ENCODE measurements around the gene DSCAM.

Gene DSCAM

GRCh38 chr21:40235528-40235927 is 611.4 kb downstream of the DSCAM start:
- no peak overlapping the region for H3K4me3 ChIP-seq (ENCODE audit: control insufficient read depth, low read depth, low read length)
- TF ChIP-seq CTCF (IDR thresholded peaks at IDR 0.05; ENCODE audit: control insufficient read depth, insufficient read depth, low read depth, low read length, missing control alignments), result no peak
- no peak for DNase-seq (ENCODE audit: low read depth)

DNA sequence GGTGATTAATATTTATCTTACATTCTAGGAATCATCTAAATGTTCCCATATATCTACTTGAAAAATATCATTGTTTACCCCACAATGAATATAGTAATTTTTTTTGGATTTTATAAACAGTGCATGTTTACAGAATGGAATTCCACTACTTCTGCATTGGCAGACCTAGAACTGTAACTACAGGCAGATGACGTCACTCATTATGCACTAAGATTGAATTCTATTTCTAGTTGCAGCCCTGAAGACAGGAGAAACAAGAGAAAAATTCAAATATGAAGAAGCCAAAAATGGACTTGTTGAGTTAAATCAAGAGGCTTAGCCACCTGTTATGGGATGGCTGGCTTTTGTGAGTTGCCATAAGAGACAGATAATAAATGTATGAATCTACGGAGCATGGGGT is 615.0 kb downstream of the DSCAM start:
- TF ChIP-seq CTCF (IDR thresholded peaks at IDR 0.05; ENCODE audit: control insufficient read depth, insufficient read depth, low read depth, low read length, missing control alignments), result no peak
- DNase-seq (ENCODE audit: low read depth), result no peak
- no peak overlapping the region for H3K4me3 ChIP-seq (ENCODE audit: control insufficient read depth, low read depth, low read length)

GRCh38 chr21:40227096-40227495 is 619.9 kb downstream of the DSCAM start:
- TF ChIP-seq CTCF (IDR thresholded peaks at IDR 0.05; ENCODE audit: control insufficient read depth, insufficient read depth, low read depth, low read length, missing control alignments), result no peak
- no peak for DNase-seq (ENCODE audit: low read depth)
- H3K4me3 ChIP-seq (ENCODE audit: control insufficient read depth, low read depth, low read length), result no peak overlapping the region

- DNase-seq (ENCODE audit: low read depth), result no peak
These were observed 631.0 kb downstream of the DSCAM start for GRCh38 chr21:40215941-40216340.

GRCh38 chr21:40210251-40210650 is 636.7 kb downstream of the DSCAM start:
- TF ChIP-seq CTCF (IDR thresholded peaks at IDR 0.05; ENCODE audit: control insufficient read depth, insufficient read depth, low read depth, low read length, missing control alignments), result no peak
- H3K4me3 ChIP-seq (ENCODE audit: control insufficient read depth, low read depth, low read length), result no peak overlapping the region
- no peak for DNase-seq (ENCODE audit: low read depth)

More at GRCh38 chr21:40215941-40216340, 631.0 kb downstream of the DSCAM start:
- no peak for TF ChIP-seq CTCF (IDR thresholded peaks at IDR 0.05; ENCODE audit: control insufficient read depth, insufficient read depth, low read depth, low read length, missing control alignments)
- H3K4me3 ChIP-seq (ENCODE audit: control insufficient read depth, low read depth, low read length), result no peak overlapping the region

GRCh38 chr21:40208948-40209345 is 638.0 kb downstream of the DSCAM start:
- no peak overlapping the region for H3K4me3 ChIP-seq (ENCODE audit: control insufficient read depth, low read depth, low read length)
- no peak for TF ChIP-seq CTCF (IDR thresholded peaks at IDR 0.05; ENCODE audit: control insufficient read depth, insufficient read depth, low read depth, low read length, missing control alignments)
- no peak for DNase-seq (ENCODE audit: low read depth)
